ENCODE data around the gene ROPN1.

Gene ROPN1

GRCh38 chr3:124032881-124033359, 41.0 kb upstream of the ROPN1 start:
- no peaks in the 10 kb centered on the region for H3K9me3 ChIP-seq (ENCODE audit: control insufficient read depth, insufficient read depth, low read depth, low read length)
- H3K36me3 ChIP-seq (ENCODE audit: control insufficient read depth in 2 of 2, insufficient read depth in 1 of 2, low read length in 2 of 2) = no peaks in the 10 kb centered on the region
- POLR2A ChIA-PET = interaction anchor here (0.6 to 1.3 kb wide), 5 partner anchors 72 to 526 kb away, joined by 3 to 4 read pairs (median 3); partner anchors contain the start of gene CCDC14
- H3K27ac ChIP-seq (ENCODE audit: extremely low read depth, low read depth, low read length) = peak overlapping the region; percentile 72
- CTCF ChIA-PET = interaction anchor here (0.5 to 2.2 kb wide), 17 partner anchors 11 to 521 kb away, joined by 3 to 10 read pairs (median 3); no protein-coding TSS in a partner anchor
- H3K4me3 ChIP-seq (ENCODE audit: low read depth, low read length) = peak overlapping the region; percentile 79
- no peaks in the 10 kb centered on the region for H3K4me1 ChIP-seq (ENCODE audit: control insufficient read depth, insufficient read depth, low read length)
- TF ChIP-seq ZNF513 (tag by site-specific recombination; IDR thresholded peaks at IDR 0.05) = no peak
- peak; percentile 50; the same call in 1 of the 2 replicates for TF ChIP-seq OSR2 (tag by site-specific recombination; IDR thresholded peaks at IDR 0.05)
- TF ChIP-seq ZSCAN4 (tag by site-specific recombination; IDR thresholded peaks at IDR 0.05) = no peak
- TF ChIP-seq SP2 (tag by site-specific recombination; IDR thresholded peaks at IDR 0.05) = peak; percentile 41; the same call in 1 of the 2 replicates
- TF ChIP-seq ZNF155 (tag by site-specific recombination; IDR thresholded peaks at IDR 0.05) = no peak
- TF ChIP-seq HOXD13 (CRISPR knock-in tag; IDR thresholded peaks at IDR 0.05; ENCODE audit: borderline replicate concordance) = no peak
- TF ChIP-seq ZNF426 (tag by site-specific recombination; IDR thresholded peaks at IDR 0.05) = no peak
- TF ChIP-seq ZNF398 (tag by site-specific recombination; IDR thresholded peaks at IDR 0.05) = peak; percentile 95
- TF ChIP-seq ZNF292 (tag by site-specific recombination; IDR thresholded peaks at IDR 0.05; ENCODE audit: borderline replicate concordance, low read depth) = no peak
- TF ChIP-seq IKZF3 (tag by site-specific recombination; IDR thresholded peaks at IDR 0.05) = peak; percentile 81
- TF ChIP-seq ZNF280D (tag by site-specific recombination; IDR thresholded peaks at IDR 0.05) = no peak
- TF ChIP-seq ZNF23 (tag by site-specific recombination; IDR thresholded peaks at IDR 0.05; ENCODE audit: borderline replicate concordance) = no peak
- no peak for TF ChIP-seq ZNF184 (tag by site-specific recombination; IDR thresholded peaks at IDR 0.05)
- no peak for TF ChIP-seq BCL11A (tag by site-specific recombination; IDR thresholded peaks at IDR 0.05; ENCODE audit: low read depth)
- no peak for TF ChIP-seq ZNF560 (tag by site-specific recombination; IDR thresholded peaks at IDR 0.05; ENCODE audit: borderline replicate concordance)
- TF ChIP-seq ZNF112 (tag by site-specific recombination; IDR thresholded peaks at IDR 0.05) = no peak
- no peak for TF ChIP-seq MYNN (tag by site-specific recombination; IDR thresholded peaks at IDR 0.05; ENCODE audit: borderline replicate concordance)
- TF ChIP-seq ZNF791 (tag by site-specific recombination; IDR thresholded peaks at IDR 0.05) = no peak
- no peak for TF ChIP-seq ZNF223 (tag by site-specific recombination; IDR thresholded peaks at IDR 0.05)
- TF ChIP-seq GLIS1 (tag by site-specific recombination; IDR thresholded peaks at IDR 0.05) = peak; percentile 70
- no peak for TF ChIP-seq ZNF658 (tag by site-specific recombination; IDR thresholded peaks at IDR 0.05)
- peak; percentile 31; the same call in 1 of the 2 replicates for TF ChIP-seq EGR2 (tag by site-specific recombination; IDR thresholded peaks at IDR 0.05; ENCODE audit: low read depth)
- TF ChIP-seq MZF1 (tag by site-specific recombination; IDR thresholded peaks at IDR 0.05; ENCODE audit: borderline replicate concordance) = no peak
- TF ChIP-seq ZSCAN5A (tag by site-specific recombination; IDR thresholded peaks at IDR 0.05) = no peak
- TF ChIP-seq ZNF324 (tag by site-specific recombination; IDR thresholded peaks at IDR 0.05) = no peak
- TF ChIP-seq SP7 (tag by site-specific recombination; IDR thresholded peaks at IDR 0.05) = no peak
- TF ChIP-seq ZBTB26 (tag by site-specific recombination; optimal IDR thresholded peaks at IDR 0.05) = peak; percentile 21
- TF ChIP-seq ZNF202 (tag by site-specific recombination; IDR thresholded peaks at IDR 0.05; ENCODE audit: borderline replicate concordance) = no peak
